ENCODE measurements around the gene REST.
"Not testable (repeated sequence)": the region's sequence is repeated elsewhere in the genome, so short reads cannot be mapped to it uniquely, and the experiment has no call there.

Gene REST, protein sequence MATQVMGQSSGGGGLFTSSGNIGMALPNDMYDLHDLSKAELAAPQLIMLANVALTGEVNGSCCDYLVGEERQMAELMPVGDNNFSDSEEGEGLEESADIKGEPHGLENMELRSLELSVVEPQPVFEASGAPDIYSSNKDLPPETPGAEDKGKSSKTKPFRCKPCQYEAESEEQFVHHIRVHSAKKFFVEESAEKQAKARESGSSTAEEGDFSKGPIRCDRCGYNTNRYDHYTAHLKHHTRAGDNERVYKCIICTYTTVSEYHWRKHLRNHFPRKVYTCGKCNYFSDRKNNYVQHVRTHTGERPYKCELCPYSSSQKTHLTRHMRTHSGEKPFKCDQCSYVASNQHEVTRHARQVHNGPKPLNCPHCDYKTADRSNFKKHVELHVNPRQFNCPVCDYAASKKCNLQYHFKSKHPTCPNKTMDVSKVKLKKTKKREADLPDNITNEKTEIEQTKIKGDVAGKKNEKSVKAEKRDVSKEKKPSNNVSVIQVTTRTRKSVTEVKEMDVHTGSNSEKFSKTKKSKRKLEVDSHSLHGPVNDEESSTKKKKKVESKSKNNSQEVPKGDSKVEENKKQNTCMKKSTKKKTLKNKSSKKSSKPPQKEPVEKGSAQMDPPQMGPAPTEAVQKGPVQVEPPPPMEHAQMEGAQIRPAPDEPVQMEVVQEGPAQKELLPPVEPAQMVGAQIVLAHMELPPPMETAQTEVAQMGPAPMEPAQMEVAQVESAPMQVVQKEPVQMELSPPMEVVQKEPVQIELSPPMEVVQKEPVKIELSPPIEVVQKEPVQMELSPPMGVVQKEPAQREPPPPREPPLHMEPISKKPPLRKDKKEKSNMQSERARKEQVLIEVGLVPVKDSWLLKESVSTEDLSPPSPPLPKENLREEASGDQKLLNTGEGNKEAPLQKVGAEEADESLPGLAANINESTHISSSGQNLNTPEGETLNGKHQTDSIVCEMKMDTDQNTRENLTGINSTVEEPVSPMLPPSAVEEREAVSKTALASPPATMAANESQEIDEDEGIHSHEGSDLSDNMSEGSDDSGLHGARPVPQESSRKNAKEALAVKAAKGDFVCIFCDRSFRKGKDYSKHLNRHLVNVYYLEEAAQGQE

DNA sequence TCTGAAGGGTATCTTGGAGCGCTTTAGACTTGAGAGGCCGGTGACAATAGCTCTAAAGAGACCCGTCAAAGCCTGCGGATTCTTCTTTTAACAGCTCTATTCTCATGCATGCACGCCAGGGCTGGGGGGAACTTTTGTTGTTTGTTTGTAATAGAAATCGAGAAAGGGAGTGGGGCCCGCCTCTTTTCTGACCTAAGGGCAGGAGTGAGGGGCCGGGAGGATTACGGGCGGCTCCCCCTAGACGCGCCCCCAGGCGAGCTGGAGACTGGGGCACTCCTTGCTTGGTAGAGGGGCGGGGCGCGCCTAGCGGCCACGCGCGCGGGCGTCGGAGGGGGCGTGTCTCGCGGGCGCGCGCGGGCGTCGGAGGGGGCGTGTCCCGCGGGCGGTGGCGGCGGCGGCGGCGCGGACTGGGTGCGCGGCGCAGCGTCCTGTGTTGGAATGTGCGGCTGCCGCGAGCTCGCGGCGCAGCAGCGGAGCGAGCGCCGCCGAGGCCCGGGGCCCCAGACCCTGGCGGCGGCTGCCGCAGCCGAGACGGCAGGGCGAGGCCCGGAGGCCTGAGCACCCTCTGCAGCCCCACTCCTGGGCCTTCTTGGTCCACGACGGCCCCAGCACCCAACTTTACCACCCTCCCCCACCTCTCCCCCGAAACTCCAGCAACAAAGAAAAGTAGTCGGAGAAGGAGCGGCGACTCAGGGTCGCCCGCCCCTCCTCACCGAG is at the start of gene REST:
Gene REST, plus strand, starts transcription at position 412 of the 717 bp plus-strand sequence. CDS start 2,739 bp downstream, outside the sequence.
- peak; percentile 79 to 95 (median 90) for DNase-seq

DNA sequence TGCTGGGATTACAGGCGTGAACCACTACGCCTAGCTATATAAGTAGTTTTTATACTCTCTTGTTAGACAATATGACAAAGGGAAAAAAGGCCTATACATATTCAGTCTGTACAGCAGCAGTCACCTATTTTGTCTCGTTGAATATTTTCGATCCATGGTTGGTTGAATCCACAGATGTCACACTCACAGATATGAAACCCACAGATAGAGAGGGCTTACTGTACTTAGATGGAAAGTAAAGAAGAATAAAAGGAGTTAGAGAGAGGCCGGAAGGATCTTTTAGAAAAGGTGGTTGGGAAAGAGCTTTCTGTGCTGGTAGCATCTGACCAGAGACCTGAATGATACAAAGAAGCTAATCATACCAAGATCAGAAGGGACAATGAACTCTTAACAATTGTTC is 47.9 kb upstream of the REST start:
- no peak for DNase-seq

DNA sequence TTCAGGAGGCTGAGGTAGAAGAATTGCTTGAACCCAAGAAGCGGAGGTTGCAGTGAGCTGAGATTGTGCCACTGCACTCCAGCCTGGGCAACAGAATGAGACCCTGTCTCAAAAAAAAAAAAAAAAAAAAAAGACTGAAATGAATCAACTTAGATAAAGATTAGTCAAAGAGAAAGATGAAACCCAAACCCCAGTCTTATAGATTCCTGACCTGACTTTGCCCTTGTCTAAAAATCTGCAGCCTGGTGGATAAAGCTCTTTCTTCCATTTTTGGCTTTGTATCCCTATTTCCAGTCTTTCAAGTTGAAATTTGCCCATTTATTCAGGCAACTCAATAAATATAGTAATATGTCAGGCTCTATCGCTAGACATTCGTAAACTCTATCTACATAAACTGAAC is 46.9 kb upstream of the REST start:
- no peak for DNase-seq

DNA sequence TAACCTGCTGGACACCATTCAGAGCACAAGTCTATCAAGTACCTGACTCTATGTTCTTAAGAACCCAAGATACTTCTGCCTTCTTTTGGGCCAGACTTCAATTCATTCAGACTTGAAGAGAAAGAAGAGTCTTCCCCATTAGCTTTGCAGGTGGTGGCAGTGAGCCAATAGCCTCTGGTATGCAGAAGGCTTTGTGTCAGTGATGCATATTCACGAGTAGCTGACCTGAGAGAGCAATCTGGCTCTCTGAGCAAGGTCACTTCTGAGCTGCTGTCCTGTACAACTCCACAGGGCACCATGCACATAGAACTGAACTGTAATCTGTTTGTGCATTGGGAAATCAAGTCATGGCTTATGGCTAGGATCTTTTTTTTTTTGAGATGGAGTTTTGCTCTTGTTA is 46.3 kb upstream of the REST start:
- DNase-seq, result no peak

DNA sequence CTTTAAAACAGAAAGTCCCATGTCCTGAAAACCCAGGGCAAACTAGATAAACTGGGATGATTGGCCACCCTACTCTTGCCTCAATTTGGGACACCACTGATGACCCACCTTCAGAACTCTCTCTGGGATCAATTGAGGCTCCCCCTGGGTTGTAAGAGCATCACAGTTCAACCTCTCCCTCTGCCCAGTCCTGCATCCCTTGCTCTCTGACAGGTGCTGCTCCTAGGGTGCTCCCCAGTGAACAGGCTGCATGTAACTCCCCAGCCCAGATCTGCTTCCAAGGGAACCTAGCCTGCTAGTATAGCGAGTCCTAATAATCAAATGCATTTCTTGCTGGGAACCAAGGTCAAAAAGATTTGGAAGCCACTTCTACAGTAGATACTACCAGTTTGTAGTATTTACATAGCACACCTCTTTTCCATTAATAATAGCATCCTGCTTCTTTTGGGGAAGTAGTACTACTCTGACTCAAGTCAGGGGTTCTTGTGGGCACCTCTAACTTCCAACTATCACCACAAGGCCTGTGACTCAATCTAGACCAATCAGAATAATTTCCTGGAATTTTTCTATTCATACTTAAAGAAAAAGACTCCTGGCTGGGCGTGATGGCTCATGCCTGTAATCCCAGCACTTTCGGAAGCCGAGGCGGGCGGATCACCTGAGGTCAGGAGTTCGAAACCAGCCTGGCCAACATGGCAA is 44.1 kb upstream of the REST start:
- peak; percentile 59 to 84 (median 66) for DNase-seq

DNA sequence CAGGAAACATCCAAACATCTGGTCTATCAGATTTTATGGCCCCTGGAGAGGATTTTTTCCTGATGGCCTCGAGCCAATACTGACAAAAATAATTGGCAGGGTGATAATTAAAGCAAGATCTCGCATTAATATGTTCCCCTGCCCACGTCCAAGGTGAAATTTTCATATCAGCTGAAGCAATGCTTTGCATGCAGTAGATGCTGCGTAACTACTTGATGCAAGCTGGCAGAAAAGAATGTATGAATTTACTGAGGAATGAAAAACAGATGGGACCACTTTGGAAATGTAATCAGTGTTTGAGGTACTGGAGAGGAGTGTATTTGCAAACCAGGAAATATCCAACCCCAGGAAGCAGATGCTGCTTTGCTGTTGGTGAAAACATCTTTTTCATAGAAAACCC is 36.8 kb upstream of the REST start:
- no peak for DNase-seq

DNA sequence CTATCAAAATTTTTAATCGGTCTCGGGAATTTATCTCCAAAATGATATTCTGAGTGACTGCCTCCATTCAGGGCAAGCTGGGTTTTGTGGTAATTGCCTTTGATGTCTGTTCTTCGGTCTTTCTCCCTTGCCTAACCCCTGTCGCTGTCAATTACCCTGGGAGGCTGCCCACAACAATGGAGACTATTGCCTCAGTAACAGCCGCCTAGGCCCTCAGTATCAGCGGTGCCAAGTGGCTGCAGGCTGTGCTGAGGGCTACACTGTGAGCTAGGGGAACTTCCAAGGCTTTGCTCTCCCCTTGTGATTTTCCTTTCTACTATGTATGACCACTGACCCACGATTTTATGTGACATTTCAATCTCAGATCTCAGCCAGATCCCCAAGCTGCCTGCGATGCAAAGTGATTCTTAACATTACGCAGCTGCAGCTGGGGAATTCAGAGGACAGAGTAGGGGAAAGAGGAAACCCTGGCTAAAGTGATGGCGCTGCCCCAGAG is 36.3 kb upstream of the REST start:
- peak; percentile 41 to 79 (median 51) for DNase-seq

DNA sequence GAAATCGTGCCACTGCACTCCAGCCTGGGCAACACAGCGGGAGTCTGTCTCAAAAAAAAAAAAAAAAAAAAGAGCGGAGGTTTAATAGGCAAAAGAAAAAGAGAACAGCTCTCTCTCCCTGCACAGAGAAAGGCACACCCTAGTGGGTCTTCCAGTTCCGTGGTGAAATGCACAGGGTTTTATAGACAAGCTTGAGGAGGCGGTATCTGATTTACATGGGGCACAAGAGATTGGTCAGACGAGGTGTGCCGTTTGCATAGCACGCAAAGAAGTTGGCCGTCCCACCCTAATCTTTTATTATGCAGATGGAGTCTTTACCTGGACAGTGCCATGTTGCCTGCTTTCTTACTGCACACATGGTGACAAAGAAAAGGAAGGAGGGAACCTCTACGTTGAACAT is 33.5 kb upstream of the REST start:
- no peak for DNase-seq

DNA sequence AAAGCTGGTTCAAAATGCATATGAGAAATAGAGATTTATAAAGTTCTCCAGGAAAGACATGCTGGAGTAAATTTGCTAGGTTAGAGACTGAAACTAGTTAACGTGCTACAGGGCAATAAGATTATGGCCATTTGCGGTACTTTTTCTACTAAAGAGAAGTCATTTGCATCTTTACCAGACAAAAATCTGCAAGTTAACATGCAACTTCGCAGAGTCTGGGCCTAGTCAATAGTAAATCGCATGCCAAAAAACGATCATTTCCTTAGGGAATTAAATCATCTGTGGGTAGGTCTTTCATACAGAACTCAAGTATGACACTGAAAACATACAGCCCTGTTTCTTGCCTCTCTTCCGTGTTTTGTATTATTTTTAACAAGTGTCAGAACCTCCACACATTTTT is 32.8 kb upstream of the REST start:
- no peak for DNase-seq

DNA sequence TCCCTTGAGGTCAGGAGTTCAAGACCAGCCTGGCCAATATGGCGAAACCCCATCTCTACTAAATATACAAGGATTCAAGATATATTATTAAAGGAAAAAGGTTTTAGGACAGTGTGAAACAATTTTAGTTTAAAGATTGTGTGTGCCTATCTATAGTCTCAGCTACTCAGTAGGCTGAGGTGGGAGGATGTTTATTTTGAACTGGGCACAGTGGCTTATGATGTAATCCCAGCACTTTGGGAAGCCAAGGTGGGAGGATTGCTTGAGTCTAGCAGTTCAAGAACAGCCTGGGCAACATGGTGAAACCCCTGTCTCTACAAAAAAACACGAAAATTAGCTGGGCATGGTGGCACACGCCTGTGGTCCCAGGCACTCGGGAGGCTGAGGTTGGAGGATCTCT is 31.4 kb upstream of the REST start:
- no peak for DNase-seq

DNA sequence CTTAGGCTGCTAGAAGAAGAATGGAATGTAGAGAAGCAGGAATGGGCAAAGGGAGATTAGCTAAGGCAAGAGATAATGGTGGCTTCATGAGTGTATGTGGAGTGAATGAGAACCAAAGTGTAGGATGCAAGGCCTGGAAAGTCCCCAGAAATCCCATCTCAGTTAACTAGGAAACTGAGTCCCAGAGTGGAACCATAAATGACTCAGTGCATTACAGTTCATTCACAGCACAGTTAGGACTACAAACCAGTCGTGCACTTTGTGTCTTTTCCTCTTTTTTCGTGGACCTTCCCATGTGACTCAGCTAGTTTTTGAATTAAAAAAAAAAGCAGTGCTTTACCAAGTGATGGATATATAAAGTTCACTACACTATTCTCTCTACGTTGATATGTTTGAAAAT is 27.7 kb upstream of the REST start:
- peak; percentile 85 to 96 (median 91) for DNase-seq

DNA sequence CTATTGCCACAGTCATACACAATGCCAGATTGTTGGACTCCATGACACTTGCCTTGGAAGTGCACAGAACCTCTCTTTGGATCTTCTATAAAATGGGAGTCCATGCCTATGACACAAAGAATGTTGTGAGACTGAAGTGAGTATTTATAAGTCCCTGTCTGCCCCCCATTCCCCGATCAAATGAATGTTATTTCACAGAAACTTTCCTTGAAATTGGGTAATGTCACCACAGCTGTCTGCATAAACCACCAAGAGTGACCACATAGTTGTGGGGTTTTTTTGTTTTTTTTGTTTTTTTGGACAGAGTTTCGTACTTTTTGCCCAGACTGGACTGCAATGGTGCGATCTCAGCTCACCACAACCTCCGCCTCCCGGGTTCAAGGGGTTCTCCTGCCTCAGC is 27.1 kb upstream of the REST start:
- peak; percentile 66 to 88 (median 77) for DNase-seq

DNA sequence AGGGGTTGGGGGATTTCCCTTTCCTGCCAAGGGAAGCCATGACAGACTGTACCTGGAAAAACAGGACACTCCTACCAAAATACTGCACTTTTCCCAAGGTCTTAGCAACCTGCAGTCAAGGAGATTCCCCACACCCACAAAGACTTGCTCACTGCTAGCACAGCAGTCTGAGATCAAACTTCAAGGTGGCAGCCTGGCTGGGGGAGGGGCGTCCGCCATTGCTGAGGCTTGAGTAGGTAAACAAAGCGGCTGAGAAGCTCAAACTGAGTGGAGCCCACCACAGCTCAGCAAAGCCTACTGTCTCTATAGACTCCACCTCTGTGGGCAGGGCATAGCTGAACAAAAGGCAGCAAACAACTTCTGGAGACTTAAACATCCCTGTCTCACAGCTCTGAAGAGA is 23.2 kb upstream of the REST start:
- not testable (repeated sequence) for DNase-seq

DNA sequence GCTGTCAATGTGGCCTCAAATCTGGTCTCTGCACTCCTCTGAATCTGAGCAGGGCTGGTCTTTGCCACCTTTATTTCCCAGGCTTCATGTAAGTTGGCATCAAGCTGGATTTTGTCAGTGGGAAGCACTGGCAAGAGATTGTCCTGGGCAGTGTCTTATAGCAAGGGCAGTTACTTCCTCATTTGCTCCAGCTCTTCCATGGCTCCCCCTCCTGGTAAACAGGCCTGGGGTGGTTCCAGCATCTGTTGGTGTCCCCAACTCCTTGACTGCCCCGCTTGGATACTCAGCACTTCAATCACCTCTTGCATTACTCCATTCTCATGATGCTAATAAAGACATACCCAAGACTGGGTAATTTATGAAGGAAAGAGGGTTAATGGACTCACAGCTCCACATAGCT is 15.0 kb upstream of the REST start:
- DNase-seq, result peak; percentile 30 to 53 (median 46)

DNA sequence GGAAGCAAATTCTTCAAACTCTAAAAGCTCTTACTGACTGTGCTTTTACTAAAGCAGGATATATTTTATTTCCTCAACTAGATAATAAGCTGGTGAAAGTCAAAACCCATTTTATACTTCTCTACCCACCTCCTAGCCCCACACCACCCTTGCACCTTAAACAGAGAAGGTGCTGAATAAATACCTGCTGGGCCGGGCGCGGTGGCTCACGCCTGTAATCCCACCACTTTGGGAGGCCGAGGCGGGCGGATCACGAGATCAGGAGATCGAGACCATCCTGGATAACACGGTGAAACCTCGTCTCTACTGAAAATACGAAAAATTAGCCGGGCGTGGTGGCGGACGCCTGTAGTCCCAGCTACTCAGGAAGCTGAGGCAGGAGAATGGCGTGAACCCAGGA is 9.9 kb upstream of the REST start:
- not testable (repeated sequence) for DNase-seq

DNA sequence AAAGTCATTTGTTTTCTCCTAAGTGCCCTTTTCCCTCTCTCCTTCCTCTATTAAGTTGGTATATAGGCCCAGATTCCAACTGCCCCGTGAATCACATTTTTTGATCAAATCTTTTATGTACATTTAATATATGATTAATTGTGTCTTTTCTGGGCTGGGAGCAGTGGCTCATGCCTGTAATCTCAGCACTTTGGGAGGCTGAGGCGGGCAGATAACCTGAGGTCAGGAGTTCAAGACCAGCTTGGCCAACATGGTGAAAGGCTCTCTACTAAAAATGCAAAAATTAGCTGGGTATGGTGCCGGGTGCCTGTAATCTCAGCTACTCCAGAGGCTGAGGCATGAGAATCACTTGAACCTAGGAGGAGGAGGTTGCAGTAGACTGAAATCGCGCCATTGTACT is 7.5 kb upstream of the REST start:
- not testable (repeated sequence) for DNase-seq

DNA sequence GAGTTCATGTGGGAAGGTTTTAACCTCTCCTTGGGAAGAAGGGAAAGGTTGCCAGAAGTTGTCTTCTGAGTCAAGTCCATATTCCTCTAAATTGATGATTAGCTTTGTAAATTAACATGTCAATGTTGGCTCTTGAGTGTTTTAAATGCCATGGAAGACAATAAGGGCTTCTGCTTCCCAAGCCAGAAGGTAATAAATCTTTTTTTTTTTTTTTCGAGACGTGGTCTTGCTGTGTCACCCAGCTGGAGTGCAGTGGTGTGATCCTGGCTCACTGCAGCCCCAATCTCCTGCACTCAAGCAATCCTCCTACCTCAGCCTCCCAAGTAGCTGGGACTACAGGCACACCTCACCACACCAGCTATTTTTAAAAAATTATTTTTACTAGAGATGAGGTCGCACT is 5.0 kb upstream of the REST start:
- DNase-seq, result no peak

DNA sequence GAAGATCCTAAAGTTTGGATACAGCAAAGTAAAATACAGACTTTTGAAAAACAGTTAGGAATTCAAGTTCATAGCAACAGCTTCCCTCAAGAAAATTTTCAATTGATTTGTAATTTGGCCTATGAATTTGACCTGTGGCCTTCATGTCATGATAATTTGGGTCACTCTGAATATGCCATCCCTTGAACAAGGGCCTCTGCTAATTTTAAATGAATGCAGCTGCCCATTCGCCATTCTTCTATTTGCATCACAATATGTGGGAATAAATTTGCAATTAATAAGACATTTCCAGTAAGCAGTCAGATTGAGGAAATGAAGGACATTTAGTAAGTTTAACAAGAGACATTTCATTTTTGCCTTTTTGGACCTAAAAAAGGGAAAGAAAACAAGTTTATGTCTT is 1.9 kb upstream of the REST start:
- DNase-seq, result no peak

DNA sequence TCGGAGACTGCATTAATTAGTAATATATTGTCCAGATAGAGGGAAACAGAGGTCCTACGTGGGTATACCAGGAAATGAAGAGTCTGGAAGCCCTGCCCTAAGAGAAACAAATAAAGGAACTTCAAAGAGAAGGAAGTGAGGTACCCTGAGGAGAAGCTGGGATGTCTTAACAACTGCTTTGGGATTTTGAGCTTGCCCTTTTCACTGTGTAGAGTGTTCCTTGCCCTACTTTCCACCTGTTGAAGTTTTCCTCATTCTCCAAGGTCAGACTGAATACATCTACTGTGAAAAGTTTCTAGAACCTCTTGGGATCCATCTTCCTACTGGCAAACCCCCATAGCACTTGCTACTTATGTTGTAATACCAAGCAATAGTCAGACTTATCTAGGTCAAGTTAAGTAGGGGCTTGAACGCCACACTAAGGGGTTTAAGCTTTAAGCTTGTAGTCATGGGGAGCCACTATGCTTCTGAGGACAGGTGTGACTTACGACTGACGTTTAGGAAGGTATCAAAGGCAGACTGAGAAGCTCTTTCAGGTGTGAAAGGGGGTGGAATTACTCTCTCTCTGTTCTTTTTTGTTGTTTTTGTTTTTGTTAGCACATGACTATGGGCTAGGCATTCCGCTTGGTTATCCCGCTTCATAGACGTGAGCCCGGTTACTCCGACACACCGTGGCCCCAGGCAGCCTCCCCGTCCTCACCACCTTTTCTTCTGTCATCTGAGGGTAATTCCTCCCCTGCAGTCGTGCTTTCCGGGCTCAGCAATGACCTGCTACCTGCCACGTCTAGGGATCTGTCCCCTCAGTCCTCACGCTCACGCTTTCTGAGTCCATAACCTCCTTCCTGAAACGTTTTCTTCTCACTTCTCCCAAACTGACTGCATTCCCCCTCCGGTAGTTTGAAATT is 959 bp upstream of the REST start:
- DNase-seq, result peak; percentile 30 to 43 (median 31)

DNA sequence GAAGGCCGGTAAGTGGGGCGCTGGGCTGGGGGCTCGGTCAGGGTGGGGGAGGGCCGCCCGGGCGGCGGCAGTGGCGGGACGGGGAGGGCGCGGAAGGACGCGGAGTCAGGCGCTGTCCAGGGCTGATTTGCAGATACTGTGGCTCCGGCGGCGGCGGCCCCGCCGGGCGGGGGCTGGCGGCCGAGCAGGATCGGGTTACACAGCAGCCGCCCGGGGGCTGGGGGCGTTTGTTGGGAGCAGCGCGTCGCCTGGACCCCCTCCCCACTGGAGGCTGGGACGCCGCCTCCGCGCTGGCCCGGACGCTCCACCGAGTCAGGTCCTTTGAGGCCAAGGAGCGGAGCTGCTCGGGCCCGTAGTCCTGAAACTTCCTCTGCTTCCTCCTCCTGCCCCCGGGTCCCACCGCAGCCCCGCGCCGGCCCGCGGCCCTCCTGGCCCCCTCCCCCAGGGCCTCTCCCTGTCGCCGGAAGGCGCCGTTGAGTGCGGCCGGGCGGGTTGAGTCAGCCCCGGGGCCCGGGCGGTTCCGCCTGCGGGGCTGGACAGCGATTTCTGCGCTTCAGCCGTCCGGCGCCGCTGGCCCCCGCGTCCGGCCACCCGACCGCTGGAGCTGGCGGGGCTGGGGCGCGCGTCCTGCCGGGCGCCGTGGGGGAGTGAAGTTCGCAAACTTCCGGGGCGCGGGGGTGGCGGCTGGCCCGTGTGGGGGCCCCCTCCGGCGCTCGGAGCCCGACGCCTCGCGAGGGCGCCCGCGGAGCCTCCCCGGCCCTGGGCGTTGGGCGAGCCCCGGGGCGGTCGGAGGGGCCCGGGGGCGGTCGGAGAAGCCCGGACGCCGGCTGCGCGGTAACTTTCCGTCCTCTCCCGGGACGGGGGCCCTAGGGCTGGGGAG is 746 bp downstream of the REST start:
- peak; percentile 80 to 95 (median 89) for DNase-seq
